Spleen (tissue), 7 donors: ENCODE results near the gene NRDC.

ENCODE experiments used
- POLR2AphosphoS5 ChIP-seq, 3 donors: sonication (generic); formaldehyde crosslinking; IDR thresholded peaks; one replicate each; pipeline ENCODE4 v1.5.1; 2017; ENCODE audit warnings: antibody characterized with exemption in 3 of 3
- TF ChIP-seq, protein P1 (sequence below), 11 experiments: fragments of 200-600 bp in 7 of 11; fragments of 450-650 bp in 4 of 11; sonication (generic) in 4 of 11; IDR thresholded peaks in 8 of 11; conservative IDR thresholded peaks in 3 of 11; 1 replicate in 7 of 11; 2 replicates in 4 of 11; pipeline versions ENCODE4 v1.4.0 to v1.8.0; 2016 to 2021; ENCODE audit warnings: antibody characterized with exemption in 11 of 11, inconsistent platforms in 4 of 11, mild to moderate bottlenecking in 1 of 11
- donor health status: DM: no; HTN: no; CAD: no; lungs with moderate emphysema.
- donor health status: DM: no; HTN: no; CAD: no.
- donor health status: DM: no; HTN: no; CAD: no.

DNA sequence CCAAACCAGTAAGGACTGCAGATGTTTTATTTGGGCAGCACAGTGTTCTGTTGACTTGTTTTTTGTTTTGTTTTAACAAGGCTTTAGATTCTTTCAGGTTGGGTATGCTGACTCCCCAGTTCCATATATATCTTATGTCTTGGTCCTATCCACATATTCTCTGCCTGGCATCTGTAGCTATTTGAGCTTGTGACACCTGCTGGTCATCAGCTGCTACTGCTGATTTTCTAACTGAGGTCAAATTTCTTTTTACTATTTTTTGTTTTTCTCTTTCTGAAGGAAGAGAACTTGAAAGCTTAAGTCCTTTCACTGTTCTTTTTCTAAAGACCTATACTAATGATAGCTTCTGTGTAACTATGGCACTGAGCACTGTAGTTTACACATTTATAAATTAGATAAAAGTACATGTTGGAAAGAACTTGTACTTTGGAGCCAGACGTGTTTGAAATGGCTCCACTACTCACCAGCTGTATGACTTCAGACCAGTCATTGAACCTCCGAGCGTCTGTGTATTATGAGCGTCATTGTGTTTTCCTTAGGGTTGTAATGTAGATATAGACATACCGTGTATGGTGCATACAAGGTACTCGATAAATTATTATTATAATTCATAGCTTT is 109.4 kb downstream of the NRDC start:
- TF ChIP-seq, protein P1, sequence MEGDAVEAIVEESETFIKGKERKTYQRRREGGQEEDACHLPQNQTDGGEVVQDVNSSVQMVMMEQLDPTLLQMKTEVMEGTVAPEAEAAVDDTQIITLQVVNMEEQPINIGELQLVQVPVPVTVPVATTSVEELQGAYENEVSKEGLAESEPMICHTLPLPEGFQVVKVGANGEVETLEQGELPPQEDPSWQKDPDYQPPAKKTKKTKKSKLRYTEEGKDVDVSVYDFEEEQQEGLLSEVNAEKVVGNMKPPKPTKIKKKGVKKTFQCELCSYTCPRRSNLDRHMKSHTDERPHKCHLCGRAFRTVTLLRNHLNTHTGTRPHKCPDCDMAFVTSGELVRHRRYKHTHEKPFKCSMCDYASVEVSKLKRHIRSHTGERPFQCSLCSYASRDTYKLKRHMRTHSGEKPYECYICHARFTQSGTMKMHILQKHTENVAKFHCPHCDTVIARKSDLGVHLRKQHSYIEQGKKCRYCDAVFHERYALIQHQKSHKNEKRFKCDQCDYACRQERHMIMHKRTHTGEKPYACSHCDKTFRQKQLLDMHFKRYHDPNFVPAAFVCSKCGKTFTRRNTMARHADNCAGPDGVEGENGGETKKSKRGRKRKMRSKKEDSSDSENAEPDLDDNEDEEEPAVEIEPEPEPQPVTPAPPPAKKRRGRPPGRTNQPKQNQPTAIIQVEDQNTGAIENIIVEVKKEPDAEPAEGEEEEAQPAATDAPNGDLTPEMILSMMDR (IDR thresholded peaks at IDR 0.05 in 8 of 11, conservative IDR thresholded peaks at IDR 0.05 in 3 of 11): peak; percentile 59 to 83 (median 77)
- no peak for TF ChIP-seq POLR2AphosphoS5 (IDR thresholded peaks at IDR 0.05)
